Tibial nerve (tissue), 4 donors: ENCODE measurements around the gene ADORA1.

Experiments
- CTCF ChIP-seq, 5 experiments: fragments of 200-600 bp in 3 of 5; fragments of 450-650 bp in 2 of 5; sonication (generic) in 3 of 5; IDR thresholded peaks; one replicate each; pipeline ENCODE4 v1.5.1; 2016 to 2019; ENCODE audit warnings: antibody characterized with exemption in 5 of 5, mild to moderate bottlenecking in 3 of 5, moderate library complexity in 2 of 5
- EP300 ChIP-seq, 2 donors: sonication (generic); formaldehyde crosslinking; IDR thresholded peaks; one replicate each; pipeline ENCODE4 v1.6.1; 2017; ENCODE audit warnings: antibody characterized with exemption in 2 of 2, mild to moderate bottlenecking in 1 of 2
- POLR2A ChIP-seq, 2 donors: fragments of 450-650 bp; IDR thresholded peaks; one replicate each; pipeline ENCODE4 v1.6.1; 2017; ENCODE audit warnings: antibody characterized with exemption in 2 of 2, mild to moderate bottlenecking in 2 of 2, moderate library complexity in 2 of 2

DNA sequence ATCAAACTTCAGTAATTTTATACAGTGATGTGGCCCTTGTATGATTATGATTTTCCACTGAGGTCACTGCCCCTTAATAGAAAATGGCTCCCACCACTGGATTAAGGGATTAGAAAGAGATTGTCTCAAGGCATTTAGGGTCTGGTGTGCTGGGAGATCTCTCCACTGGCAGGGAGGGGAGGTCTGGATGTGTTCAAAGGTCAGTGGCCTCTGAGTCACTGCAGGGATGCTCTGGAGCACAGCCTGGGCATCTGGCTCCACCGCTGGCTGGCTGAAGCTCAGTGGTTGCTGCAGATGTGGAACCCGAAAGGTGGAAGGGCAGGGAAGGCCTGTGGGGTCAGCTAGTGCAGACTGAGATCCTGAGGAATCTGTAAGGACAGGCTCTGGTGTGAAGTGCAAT is 77.2 kb downstream of the ADORA1 start:
- TF ChIP-seq CTCF (IDR thresholded peaks at IDR 0.05), result no peak
- TF ChIP-seq POLR2A (IDR thresholded peaks at IDR 0.05), result no peak
- TF ChIP-seq EP300 (IDR thresholded peaks at IDR 0.05), result no peak
